Smooth muscle cell (in vitro differentiated cells): ENCODE measurements around the gene UVRAG. TPM values are rescaled to one million over a fixed set of nuclear protein-coding genes. Genes with fewer than 3 reads are reported as not detected.

ENCODE experiments used
- DNase-seq: peaks from one replicate; lab custom pipeline; 2025; ENCODE audit not compliant: unreplicated experiment; lab: John Stamatoyannopoulos, UW
- H2AFZ ChIP-seq: fragments of 200-600 bp; sonication (generic); 2 replicates; pipeline ENCODE4 v1.6.0; 2016; ENCODE audit warnings: antibody characterized with exemption, low read depth, mild to moderate bottlenecking
- H3F3A ChIP-seq: fragments of 200-600 bp; sonication (generic); 2 replicates; pipeline ENCODE4 v1.6.0; 2017; ENCODE audit warnings: antibody characterized with exemption, low read depth
- H3K27ac ChIP-seq: fragments of 200-600 bp; sonication (generic); 2 replicates; pipeline ENCODE4 v1.5.1; 2016; ENCODE audit warnings: low read depth, mild to moderate bottlenecking
- H3K27me3 ChIP-seq: fragments of 200-600 bp; sonication (generic); 2 replicates; pipeline ENCODE4 v1.6.1; 2016; ENCODE audit warnings: low read depth, mild to moderate bottlenecking
- H3K36me3 ChIP-seq: fragments of 200-600 bp; sonication (generic); 2 replicates; pipeline ENCODE4 v1.5.1; 2016; ENCODE audit warnings: low read depth
- H3K4me1 ChIP-seq: fragments of 200-600 bp; sonication (generic); 2 replicates; pipeline ENCODE4 v1.5.1; 2016; ENCODE audit warnings: low read depth
- H3K4me2 ChIP-seq: fragments of 200-600 bp; sonication (generic); 2 replicates; pipeline ENCODE4 v1.6.0; 2016; ENCODE audit warnings: mild to moderate bottlenecking
- H3K4me3 ChIP-seq: fragments of 200-600 bp; sonication (generic); 2 replicates; pipeline ENCODE4 v1.5.1; 2016; ENCODE audit warnings: mild to moderate bottlenecking
- H3K79me2 ChIP-seq: fragments of 200-600 bp; sonication (generic); 2 replicates; pipeline ENCODE4 v1.6.0; 2016; ENCODE audit warnings: low read depth, mild to moderate bottlenecking
- H3K9ac ChIP-seq: fragments of 200-600 bp; sonication (generic); 2 replicates; pipeline ENCODE4 v1.6.0; 2016; ENCODE audit warnings: low read depth
- H3K9me3 ChIP-seq: fragments of 200-600 bp; sonication (generic); replicated peaks from 2 replicates; pipeline ENCODE4 v1.5.1; 2016; ENCODE audit warnings: low read depth
- H4K20me1 ChIP-seq: fragments of 200-600 bp; sonication (generic); 2 replicates; pipeline ENCODE4 v1.6.0; 2016; ENCODE audit warnings: low read depth
- WGBS: methylation state at CpG from one replicate; pipeline ENCODE4 v1.1.7; 2016; ENCODE audit warnings: low lambda C conversion rate; 5-methylcytosine and 5-hydroxymethylcytosine counted together
- polyA plus RNA-seq: library from polyadenylated mRNA; unstranded; fragments of >200 nt; fragmentation: Nextera tagmentation; extraction: Ambion mirVana; gene quantifications from 2 replicates; pipeline ENCODE4 v1.2.1, GENCODE V29; 2016
- total RNA-seq: library from RNA; depleted of rRNA; stranded (reverse); fragments of >200 nt; gene quantifications from 2 replicates; pipeline ENCODE4 v1.2.3, GENCODE V29; 2014
- TF ChIP-seq, protein P1 (sequence below): fragments of 200-600 bp; sonication (generic); IDR thresholded peaks from 2 replicates; pipeline ENCODE4 v1.5.1; 2017; ENCODE audit warnings: borderline replicate concordance, mild to moderate bottlenecking, antibody characterized with exemption; ENCODE audit not compliant: insufficient read depth, poor library complexity, severe bottlenecking

UVRAG gene
- total and polyA plus RNA-seq, 2 experiments from 2014 or later, result 12.9 to 20.2 TPM

DNA sequence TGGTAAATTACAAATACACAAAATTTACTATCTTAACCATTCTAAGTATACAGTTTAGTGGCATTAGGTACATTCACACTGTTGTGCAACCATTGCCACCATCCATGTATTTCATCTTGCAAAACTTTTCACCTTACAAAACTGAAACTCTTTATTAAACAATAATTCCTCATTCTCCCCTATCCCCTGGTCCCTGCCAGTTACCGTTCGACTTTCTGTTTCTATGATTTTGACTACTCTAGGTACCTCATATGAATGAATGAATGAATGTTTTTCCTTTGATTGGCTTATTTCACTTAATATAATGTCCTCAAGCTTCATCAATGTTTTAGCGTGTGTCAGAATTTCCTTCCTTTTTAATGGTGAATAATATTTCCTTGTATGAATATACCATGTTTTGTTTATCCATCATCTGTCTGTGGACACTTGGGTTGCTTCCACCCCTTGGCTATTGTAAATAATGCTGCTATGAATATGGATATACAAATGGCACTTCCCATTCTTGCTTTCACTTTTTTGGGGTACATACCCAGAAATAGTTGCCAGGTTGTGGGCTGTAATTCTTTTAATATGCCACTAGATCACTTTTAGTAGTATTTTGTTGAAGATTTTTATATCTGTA lies 93.0 kb downstream of the UVRAG start:
- WGBS, result 98% methylated on average over 3 of the region's 3 CpGs
- TF ChIP-seq, protein P1, sequence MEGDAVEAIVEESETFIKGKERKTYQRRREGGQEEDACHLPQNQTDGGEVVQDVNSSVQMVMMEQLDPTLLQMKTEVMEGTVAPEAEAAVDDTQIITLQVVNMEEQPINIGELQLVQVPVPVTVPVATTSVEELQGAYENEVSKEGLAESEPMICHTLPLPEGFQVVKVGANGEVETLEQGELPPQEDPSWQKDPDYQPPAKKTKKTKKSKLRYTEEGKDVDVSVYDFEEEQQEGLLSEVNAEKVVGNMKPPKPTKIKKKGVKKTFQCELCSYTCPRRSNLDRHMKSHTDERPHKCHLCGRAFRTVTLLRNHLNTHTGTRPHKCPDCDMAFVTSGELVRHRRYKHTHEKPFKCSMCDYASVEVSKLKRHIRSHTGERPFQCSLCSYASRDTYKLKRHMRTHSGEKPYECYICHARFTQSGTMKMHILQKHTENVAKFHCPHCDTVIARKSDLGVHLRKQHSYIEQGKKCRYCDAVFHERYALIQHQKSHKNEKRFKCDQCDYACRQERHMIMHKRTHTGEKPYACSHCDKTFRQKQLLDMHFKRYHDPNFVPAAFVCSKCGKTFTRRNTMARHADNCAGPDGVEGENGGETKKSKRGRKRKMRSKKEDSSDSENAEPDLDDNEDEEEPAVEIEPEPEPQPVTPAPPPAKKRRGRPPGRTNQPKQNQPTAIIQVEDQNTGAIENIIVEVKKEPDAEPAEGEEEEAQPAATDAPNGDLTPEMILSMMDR, result no peak
- H3K36me3 ChIP-seq, result no peaks in the 10 kb centered on the region
- peaks cover 10% of the 10 kb centered on the region for H3K79me2 ChIP-seq
- no peak overlapping the region for H3K27ac ChIP-seq
- H3K9ac ChIP-seq, result no peak overlapping the region
- no peaks in the 10 kb centered on the region for H3F3A ChIP-seq
- peaks cover 10% of the 10 kb centered on the region for H3K4me1 ChIP-seq
- H3K4me2 ChIP-seq, result no peak overlapping the region
- DNase-seq, result no peak
- H2AFZ ChIP-seq, result no peak overlapping the region
- no peaks in the 10 kb centered on the region for H3K9me3 ChIP-seq
- no peak overlapping the region for H3K4me3 ChIP-seq
- H3K27me3 ChIP-seq, result no peaks in the 10 kb centered on the region
- peaks cover 54% of the 10 kb centered on the region for H4K20me1 ChIP-seq

DNA sequence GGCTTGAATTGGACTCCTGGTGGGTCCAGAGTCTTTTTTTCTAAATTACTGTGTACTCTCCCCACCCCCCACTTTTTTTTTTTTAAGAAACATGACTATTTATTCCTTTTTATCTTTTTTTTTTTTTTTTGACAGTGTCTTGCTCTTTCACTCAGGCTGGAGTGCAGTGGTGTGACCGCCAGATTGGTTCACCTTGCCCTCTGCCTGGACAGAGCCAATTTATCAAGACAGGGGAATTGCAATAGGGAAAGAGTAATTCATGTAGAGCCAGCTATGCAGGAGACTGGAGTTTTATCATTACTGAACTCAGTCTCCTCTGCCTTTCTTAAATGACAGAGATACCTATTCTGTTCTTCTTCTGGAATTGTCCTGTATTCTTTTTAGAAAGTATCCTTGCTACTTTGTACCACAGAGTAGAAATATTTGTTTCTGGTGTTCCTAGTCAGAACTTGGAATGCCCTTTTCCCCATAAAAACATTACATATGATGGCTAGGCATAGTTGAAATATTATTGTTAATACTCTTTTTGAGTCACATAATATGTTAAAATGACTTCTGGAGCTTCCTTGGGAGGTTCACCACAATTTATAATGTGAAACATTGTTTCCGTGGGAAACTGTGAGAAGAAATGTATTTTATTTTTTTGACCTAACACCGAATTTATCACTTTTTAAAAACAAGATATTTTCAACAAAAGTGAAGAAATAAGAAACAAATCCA lies 95.6 kb downstream of the UVRAG start:
- Histone ChIP-seq H3K36me3 (no peaks in the 10 kb centered on the region), H3K9me3 (no peaks in the 10 kb centered on the region), H3F3A (no peaks in the 10 kb centered on the region), H3K4me3 (no peak overlapping the region), H3K27ac (no peak overlapping the region), H2AFZ (no peak overlapping the region), H3K79me2 (peaks cover 10% of the 10 kb centered on the region), H3K4me1 (no peaks in the 10 kb centered on the region), H4K20me1 (peaks cover 45% of the 10 kb centered on the region), H3K4me2 (no peak overlapping the region), H3K9ac (no peak overlapping the region), H3K27me3 (no peaks in the 10 kb centered on the region)
- WGBS, result 88% methylated on average over 3 of the region's 3 CpGs
- TF ChIP-seq, protein P1, result no peak
- DNase-seq, result no peak

DNA sequence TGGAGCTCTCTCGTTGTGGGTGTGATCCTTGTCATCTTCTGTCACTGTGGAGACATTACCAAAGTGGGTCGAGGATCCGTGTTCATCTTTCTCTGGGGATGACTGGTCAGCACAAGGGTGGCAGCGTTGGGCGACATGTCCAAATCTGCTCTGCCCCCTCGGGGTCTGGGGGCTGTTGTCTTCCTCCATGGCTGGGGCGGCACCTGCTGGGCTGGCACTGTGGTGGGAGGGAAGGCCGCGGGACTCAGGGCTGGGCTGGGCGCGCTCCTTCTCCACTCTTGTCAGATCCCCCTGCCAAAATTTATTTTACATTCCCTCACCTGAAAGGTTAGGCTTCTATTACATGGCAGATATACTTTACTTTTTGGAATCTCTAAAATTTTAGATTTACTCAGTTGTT lies 96.4 kb downstream of the UVRAG start:
- TF ChIP-seq, protein P1, result no peak
- Histone ChIP-seq H3F3A (no peaks in the 10 kb centered on the region), H3K4me2 (no peak overlapping the region), H3K9me3 (no peaks in the 10 kb centered on the region), H3K36me3 (no peaks in the 10 kb centered on the region), H3K4me1 (no peaks in the 10 kb centered on the region), H3K79me2 (peaks cover 10% of the 10 kb centered on the region), H2AFZ (no peak overlapping the region), H3K4me3 (no peak overlapping the region), H3K27me3 (no peaks in the 10 kb centered on the region), H3K9ac (no peak overlapping the region), H4K20me1 (peaks cover 43% of the 10 kb centered on the region), H3K27ac (no peak overlapping the region)
- DNase-seq, result no peak
- 98% methylated on average over 11 of the region's 11 CpGs for WGBS

- Histone ChIP-seq H3K27ac (no peak overlapping the region), H2AFZ (no peak overlapping the region), H3K4me3 (no peak overlapping the region), H3F3A (no peaks in the 10 kb centered on the region), H3K27me3 (no peaks in the 10 kb centered on the region), H3K79me2 (no peaks in the 10 kb centered on the region), H4K20me1 (peaks cover 20% of the 10 kb centered on the region), H3K9ac (no peak overlapping the region), H3K4me1 (peaks cover 1% of the 10 kb centered on the region), H3K4me2 (no peak overlapping the region), H3K9me3 (no peaks in the 10 kb centered on the region), H3K36me3 (no peaks in the 10 kb centered on the region)
- no peak for DNase-seq
- WGBS, result 96% methylated on average over 2 of the region's 2 CpGs
- TF ChIP-seq, protein P1, result no peak
These were observed 99.0 kb downstream of the UVRAG start for GRCh38 chr11:75913984-75914383.
